IMR-90 (cell line): ENCODE data around the gene ZNF362. TPM values are rescaled to one million over a fixed set of nuclear protein-coding genes. Genes with fewer than 3 reads are reported as not detected.

Experiments
- ATAC-seq: fragments of 200-7000 bp; cut with Tn5 transposase; 2 replicates; pipeline ENCODE4 v1.9.1; 2020; ENCODE audit warnings: low read depth, mild to moderate bottlenecking, moderate library complexity
- BruUV-seq: library from RNA; stranded (reverse); fragments of 400-500 nt; replicated peaks from 2 replicates; lab custom pipeline; 2021; lab: Mats Ljungman, UMichigan
- CTCF ChIA-PET: fragments of 300-600 bp; formaldehyde crosslinking; extraction: SDS; loops from one replicate; lab custom pipeline; 2021; ENCODE audit warnings: antibody characterized with exemption; lab: Yijun Ruan, JAX
- POLR2A ChIA-PET: fragments of 300-600 bp; sonication (Branson Sonifier 250); formaldehyde crosslinking; loops from one replicate; lab custom pipeline; 2022; ENCODE audit warnings: antibody characterized with exemption; ENCODE audit not compliant: unreplicated experiment; lab: Charles Lee
- DNase-seq: peaks from one replicate; pipeline ENCODE4 v3.0.0; 2013
- H2AFZ ChIP-seq: replicated peaks from 2 replicates; pipeline ENCODE3; 2013; ENCODE audit warnings: low read length, mild to moderate bottlenecking; ENCODE audit not compliant: poor library complexity
- H2AK5ac ChIP-seq: 2 replicates; pipeline ENCODE4 v1.6.1; 2013; ENCODE audit warnings: low read depth, low read length, inconsistent platforms
- H2AK9ac ChIP-seq: replicated peaks from 2 replicates; pipeline ENCODE3; 2013; ENCODE audit warnings: mild to moderate bottlenecking, low read depth, low read length, moderate library complexity; ENCODE audit not compliant: poor library complexity
- H2BK120ac ChIP-seq: 2 replicates; pipeline ENCODE4 v1.6.1; 2013; ENCODE audit warnings: low read depth, low read length, inconsistent platforms
- H2BK15ac ChIP-seq: 3 replicates; pipeline ENCODE4 v1.6.1; 2013; ENCODE audit warnings: low read depth, low read length, inconsistent platforms
- H2BK20ac ChIP-seq: 2 replicates; pipeline ENCODE4 v1.6.1; 2013; ENCODE audit warnings: low read depth, mild to moderate bottlenecking, inconsistent platforms, low read length, moderate library complexity
- H2BK5ac ChIP-seq: 2 replicates; pipeline ENCODE4 v1.6.1; 2013; ENCODE audit warnings: mild to moderate bottlenecking, low read depth, low read length, inconsistent platforms; ENCODE audit not compliant: poor library complexity, severe bottlenecking
- H3K14ac ChIP-seq: replicated peaks from 2 replicates; pipeline ENCODE4 v1.6.1; 2013; ENCODE audit warnings: low read depth, low read length, inconsistent platforms
- H3K18ac ChIP-seq: 2 replicates; pipeline ENCODE4 v1.6.1; 2013; ENCODE audit warnings: low read depth, low read length, control low read depth
- H3K23ac ChIP-seq: 2 replicates; pipeline ENCODE4 v1.6.1; 2013; ENCODE audit warnings: low read depth, low read length, inconsistent platforms
- H3K27ac ChIP-seq: 2 replicates; pipeline ENCODE4 v1.5.1; 2013; ENCODE audit warnings: mild to moderate bottlenecking, control low read depth, low read length; ENCODE audit not compliant: insufficient read depth
- H3K27me3 ChIP-seq: 2 replicates; pipeline ENCODE4 v1.6.1; 2013; ENCODE audit warnings: low read length; ENCODE audit not compliant: control insufficient read depth, insufficient read depth
- H3K36me3 ChIP-seq: 2 replicates; pipeline ENCODE4 v1.6.1; 2013; ENCODE audit warnings: low read length, mixed read lengths; ENCODE audit not compliant: control insufficient read depth, insufficient read depth
- H3K4ac ChIP-seq: 2 replicates; pipeline ENCODE4 v1.6.1; 2013; ENCODE audit warnings: low read depth, low read length, inconsistent platforms
- H3K4me1 ChIP-seq: 2 replicates; pipeline ENCODE4 v1.6.1; 2013; ENCODE audit warnings: low read length, mixed read lengths; ENCODE audit not compliant: control insufficient read depth, insufficient read depth
- H3K4me2 ChIP-seq: 2 replicates; pipeline ENCODE4 v1.6.1; 2013; ENCODE audit warnings: low read depth, mild to moderate bottlenecking, control low read depth, low read length, moderate library complexity
- H3K4me3 ChIP-seq: 2 replicates; pipeline ENCODE4 v1.5.1; 2013; ENCODE audit warnings: low read depth, mild to moderate bottlenecking, control low read depth, low read length, moderate library complexity; ENCODE audit not compliant: insufficient read depth
- H3K56ac ChIP-seq: 2 replicates; pipeline ENCODE4 v1.6.1; 2013; ENCODE audit warnings: low read length, inconsistent platforms; ENCODE audit not compliant: insufficient read depth; ENCODE audit errors: extremely low read depth
- H3K79me1 ChIP-seq, 2 experiments: 2 replicates each; pipeline ENCODE4 v1.6.1; 2013; ENCODE audit warnings: low read length in 2 of 2, inconsistent platforms in 1 of 2, low read depth in 1 of 2
- H3K9ac ChIP-seq: 2 replicates; pipeline ENCODE4 v1.6.1; 2013; ENCODE audit warnings: low read depth, low read length, control low read depth
- H3K9me1 ChIP-seq: 2 replicates; pipeline ENCODE4 v1.6.1; 2013; ENCODE audit warnings: low read length, inconsistent platforms; ENCODE audit not compliant: insufficient read depth
- H3K9me3 ChIP-seq: 2 replicates; pipeline ENCODE4 v1.6.1; 2013; ENCODE audit warnings: low read length; ENCODE audit not compliant: control insufficient read depth, insufficient read depth
- H4K20me1 ChIP-seq: 2 replicates; pipeline ENCODE4 v1.6.1; 2013; ENCODE audit warnings: low read length, inconsistent platforms; ENCODE audit not compliant: insufficient read depth
- H4K5ac ChIP-seq: 2 replicates; pipeline ENCODE4 v1.6.1; 2013; ENCODE audit warnings: mild to moderate bottlenecking, low read depth, low read length, control low read depth
- H4K8ac ChIP-seq, 2 experiments: 2 replicates each; pipeline ENCODE4 v1.6.1; 2013; ENCODE audit warnings: low read depth in 2 of 2, low read length in 2 of 2, control low read depth in 1 of 2, inconsistent platforms in 1 of 2
- H4K91ac ChIP-seq: 2 replicates; pipeline ENCODE4 v1.6.1; 2013; ENCODE audit warnings: low read depth, low read length, inconsistent platforms; ENCODE audit not compliant: insufficient read depth
- BHLHE40 ChIP-seq: fragments of 150-350 bp; IDR thresholded peaks from 2 replicates; pipeline ENCODE4 v1.6.1; 2016; ENCODE audit warnings: mild to moderate bottlenecking, low read depth, low read length
- CEBPB ChIP-seq: IDR thresholded peaks from 2 replicates; pipeline ENCODE4 v1.6.1; 2012; ENCODE audit warnings: low read depth, low read length, improper control_type of control experiment
- CHD1 ChIP-seq: IDR thresholded peaks from 2 replicates; pipeline ENCODE4 v1.6.1; 2012; ENCODE audit warnings: low read depth, low read length, improper control_type of control experiment
- FOS ChIP-seq: fragments of 150-350 bp; IDR thresholded peaks from 2 replicates; pipeline ENCODE4 v1.6.1; 2016; ENCODE audit warnings: low read depth, low read length
- MAFK ChIP-seq: IDR thresholded peaks from 2 replicates; pipeline ENCODE4 v1.6.1; 2012; ENCODE audit warnings: low read depth, low read length, improper control_type of control experiment
- MAZ ChIP-seq: IDR thresholded peaks from 2 replicates; pipeline ENCODE4 v1.6.1; 2012; ENCODE audit warnings: low read depth, mild to moderate bottlenecking, low read length, improper control_type of control experiment, moderate library complexity, borderline replicate concordance
- MXI1 ChIP-seq: IDR thresholded peaks from 2 replicates; pipeline ENCODE4 v1.6.1; 2012; ENCODE audit warnings: low read depth, mild to moderate bottlenecking, low read length, moderate library complexity, borderline replicate concordance
- NFE2L2 ChIP-seq: fragments of 150-350 bp; IDR thresholded peaks from 2 replicates; pipeline ENCODE4 v1.6.1; 2016; ENCODE audit warnings: low read depth, mild to moderate bottlenecking, low read length
- POLR2A ChIP-seq: IDR thresholded peaks from 2 replicates; pipeline ENCODE4 v1.6.1; 2012; ENCODE audit warnings: mild to moderate bottlenecking, low read depth, low read length
- RAD21 ChIP-seq: IDR thresholded peaks from 2 replicates; pipeline ENCODE4 v1.6.1; 2012; ENCODE audit warnings: low read length, improper control_type of control experiment
- RCOR1 ChIP-seq: IDR thresholded peaks from 2 replicates; pipeline ENCODE4 v1.6.1; 2012; ENCODE audit warnings: mild to moderate bottlenecking, low read length, improper control_type of control experiment; ENCODE audit not compliant: insufficient replicate concordance
- RFX5 ChIP-seq: IDR thresholded peaks from 2 replicates; pipeline ENCODE4 v1.8.0; 2012; ENCODE audit warnings: low read depth, mild to moderate bottlenecking, low read length, moderate library complexity
- WGBS, 2 experiments: methylation state at CpG; one replicate each; pipeline versions ENCODE4 v1.1.5 to v1.1.7; 2013; ENCODE audit warnings: missing lambda C conversion rate in 2 of 2; ENCODE audit not compliant: insufficient read length in 1 of 2; ENCODE audit errors: extremely low coverage in 2 of 2; 5-methylcytosine and 5-hydroxymethylcytosine counted together
- dilution Hi-C: fragments of 300-500 bp; cut with HindIII; formaldehyde crosslinking; loops from one replicate; pipeline ENCODE4 v1.14.3; 2018; ENCODE audit warnings: low sequenced_read_pairs; ENCODE audit not compliant: unreplicated experiment
- in situ Hi-C: fragments of 300-500 bp; cut with MboI; formaldehyde crosslinking; loops from 3 replicates; pipeline ENCODE4 v1.14.3; 2019; ENCODE audit warnings: low sequenced_read_pairs, inconsistent platforms, mixed read lengths
- intact Hi-C: fragments of 100-400 bp; cut with micrococcal nuclease; formaldehyde crosslinking; loops from 2 replicates; pipeline ENCODE4 v1.10.0; 2022
- polyA plus RNA-seq, 3 experiments: library from polyadenylated mRNA; depleted of rRNA; stranded (reverse); fragments of >200 nt; gene quantifications; 2 replicates each; pipeline ENCODE4 v1.2.3, GENCODE V29; 2012; ENCODE audit warnings: low replicate concordance in 1 of 3
- total RNA-seq: library from RNA; depleted of rRNA; stranded (reverse); fragments of >200 nt; gene quantifications from 2 replicates; pipeline ENCODE4 v1.2.3, GENCODE V29; 2012
- TF ChIP-seq, protein P1 (sequence below): fragments of 150-350 bp; IDR thresholded peaks from 2 replicates; pipeline ENCODE4 v1.6.1; 2016; ENCODE audit warnings: low read depth, mild to moderate bottlenecking, low read length, moderate library complexity, borderline replicate concordance
- TF ChIP-seq, protein P2 (sequence below): fragments of 150-350 bp; IDR thresholded peaks from 2 replicates; pipeline ENCODE4 v1.6.1; 2017; ENCODE audit warnings: mild to moderate bottlenecking, antibody characterized with exemption, low read length, low read depth
- TF ChIP-seq, protein P3 (sequence below): conservative IDR thresholded peaks from 2 replicates; pipeline ENCODE4 v1.5.1; 2012; ENCODE audit warnings: mild to moderate bottlenecking, low read depth, low read length, improper control_type of control experiment

ZNF362 gene
- total and polyA plus RNA-seq, 2 of the 4 experiments (the other 2 are of a cell fraction), result 5.7 to 12.9 TPM

DNA sequence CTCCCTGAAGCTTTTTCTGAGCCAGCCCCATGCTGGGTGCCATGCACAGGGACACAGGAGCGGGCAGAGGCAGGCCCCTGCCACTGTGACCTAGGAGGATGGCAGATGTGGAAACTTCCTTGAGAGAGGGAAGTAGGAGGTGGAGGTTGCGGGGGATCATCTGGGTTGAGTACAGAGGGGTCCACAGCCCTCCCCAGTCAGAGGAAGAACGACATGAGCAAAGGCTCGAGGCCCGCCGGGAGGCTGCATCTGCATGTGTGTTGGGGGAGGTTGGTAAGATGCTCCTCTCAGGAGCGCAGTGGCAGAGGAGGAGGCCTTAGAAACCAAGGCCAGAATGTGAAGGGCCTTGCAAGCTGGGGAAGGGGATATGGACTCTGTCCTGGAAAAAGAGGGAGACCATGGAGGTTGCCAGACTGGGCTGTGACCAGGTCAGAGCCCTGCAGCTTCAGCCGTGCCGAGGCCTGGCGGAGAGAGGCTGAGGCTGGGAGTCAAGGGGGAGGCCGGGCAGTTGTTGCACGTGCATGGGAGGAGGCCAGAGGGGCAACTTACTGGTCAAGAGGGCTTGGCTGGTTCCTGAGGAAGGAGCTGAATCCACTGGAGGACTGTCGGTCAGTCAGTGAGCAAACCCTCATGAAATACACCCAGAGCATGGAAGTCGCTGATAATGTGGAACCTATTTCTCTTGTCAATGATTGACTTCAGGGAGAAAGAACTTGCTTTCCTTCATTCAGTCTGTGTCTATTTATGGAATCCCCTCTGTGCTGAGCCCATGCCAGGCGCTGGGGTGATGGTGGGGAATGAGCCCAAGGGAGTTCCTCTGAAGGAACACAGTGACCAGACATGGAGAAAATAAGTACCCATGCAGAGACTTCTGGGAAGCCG, 32.9 kb downstream of the ZNF362 start:
- H3K9ac ChIP-seq, result no peak overlapping the region
- no peak overlapping the region for H3K14ac ChIP-seq
- no peak overlapping the region for H3K56ac ChIP-seq
- H4K91ac ChIP-seq, result no peak overlapping the region
- no peak overlapping the region for H2BK15ac ChIP-seq
- no peaks in the 10 kb centered on the region for H3K27me3 ChIP-seq
- no peak overlapping the region for H2BK20ac ChIP-seq
- H3K4me1 ChIP-seq, result no peaks in the 10 kb centered on the region
- H4K8ac ChIP-seq, result no peak overlapping the region
- DNase-seq (no peak), ATAC-seq (no peak)
- no peak overlapping the region for H2AK5ac ChIP-seq
- peaks cover 4% of the 10 kb centered on the region; the same call in 1 of the 2 replicates for H4K20me1 ChIP-seq
- H3K18ac ChIP-seq, result no peak overlapping the region
- no peak overlapping the region for H4K5ac ChIP-seq
- no peak overlapping the region for H2AK9ac ChIP-seq
- H2BK120ac ChIP-seq, result no peak overlapping the region
- H3K9me3 ChIP-seq, result no peaks in the 10 kb centered on the region
- H3K4me3 ChIP-seq, result no peak overlapping the region
- no peak overlapping the region for H3K4me2 ChIP-seq
- dilution Hi-C loops, result no loop called here
- peaks cover 7% of the 10 kb centered on the region for H3K9me1 ChIP-seq
- in situ Hi-C loops, result no loop called here
- peaks cover 0 to 18% of the 10 kb centered on the region in 2 experiments; a peak in 3 of 4 replicates for H3K79me1 ChIP-seq
- H3K27ac ChIP-seq, result no peak overlapping the region
- ChIA-PET CTCF (no interaction called here), POLR2A (no interaction called here)
- no TSS peak for BruUV-seq
- H3K36me3 ChIP-seq, result peaks cover 26% of the 10 kb centered on the region
- H3K4ac ChIP-seq, result no peak overlapping the region
- no peak overlapping the region for H2BK5ac ChIP-seq
- intact Hi-C loops, result loop anchor here (10.0 kb wide), 1 partner anchor 184 kb away; no protein-coding TSS in a partner anchor
- WGBS, 2 experiments, result 98% methylated on average over 5 of the region's 16 CpGs; no CpG with 5 or more reads in 1 of the 2 experiments
- no peak overlapping the region for H3K23ac ChIP-seq
- H2AFZ ChIP-seq, result no peak overlapping the region
- TF ChIP-seq RCOR1 (no peak), MAFK (no peak), CEBPB (no peak), RAD21 (no peak), RFX5 (no peak), CHD1 (no peak), FOS (no peak), NFE2L2 (no peak), POLR2A (no peak), BHLHE40 (no peak), MXI1 (no peak), MAZ (no peak)
- TF ChIP-seq, protein P1, sequence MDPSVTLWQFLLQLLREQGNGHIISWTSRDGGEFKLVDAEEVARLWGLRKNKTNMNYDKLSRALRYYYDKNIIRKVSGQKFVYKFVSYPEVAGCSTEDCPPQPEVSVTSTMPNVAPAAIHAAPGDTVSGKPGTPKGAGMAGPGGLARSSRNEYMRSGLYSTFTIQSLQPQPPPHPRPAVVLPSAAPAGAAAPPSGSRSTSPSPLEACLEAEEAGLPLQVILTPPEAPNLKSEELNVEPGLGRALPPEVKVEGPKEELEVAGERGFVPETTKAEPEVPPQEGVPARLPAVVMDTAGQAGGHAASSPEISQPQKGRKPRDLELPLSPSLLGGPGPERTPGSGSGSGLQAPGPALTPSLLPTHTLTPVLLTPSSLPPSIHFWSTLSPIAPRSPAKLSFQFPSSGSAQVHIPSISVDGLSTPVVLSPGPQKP, result no peak
- TF ChIP-seq, protein P2, sequence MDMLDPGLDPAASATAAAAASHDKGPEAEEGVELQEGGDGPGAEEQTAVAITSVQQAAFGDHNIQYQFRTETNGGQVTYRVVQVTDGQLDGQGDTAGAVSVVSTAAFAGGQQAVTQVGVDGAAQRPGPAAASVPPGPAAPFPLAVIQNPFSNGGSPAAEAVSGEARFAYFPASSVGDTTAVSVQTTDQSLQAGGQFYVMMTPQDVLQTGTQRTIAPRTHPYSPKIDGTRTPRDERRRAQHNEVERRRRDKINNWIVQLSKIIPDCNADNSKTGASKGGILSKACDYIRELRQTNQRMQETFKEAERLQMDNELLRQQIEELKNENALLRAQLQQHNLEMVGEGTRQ, result no peak
- TF ChIP-seq, protein P3, sequence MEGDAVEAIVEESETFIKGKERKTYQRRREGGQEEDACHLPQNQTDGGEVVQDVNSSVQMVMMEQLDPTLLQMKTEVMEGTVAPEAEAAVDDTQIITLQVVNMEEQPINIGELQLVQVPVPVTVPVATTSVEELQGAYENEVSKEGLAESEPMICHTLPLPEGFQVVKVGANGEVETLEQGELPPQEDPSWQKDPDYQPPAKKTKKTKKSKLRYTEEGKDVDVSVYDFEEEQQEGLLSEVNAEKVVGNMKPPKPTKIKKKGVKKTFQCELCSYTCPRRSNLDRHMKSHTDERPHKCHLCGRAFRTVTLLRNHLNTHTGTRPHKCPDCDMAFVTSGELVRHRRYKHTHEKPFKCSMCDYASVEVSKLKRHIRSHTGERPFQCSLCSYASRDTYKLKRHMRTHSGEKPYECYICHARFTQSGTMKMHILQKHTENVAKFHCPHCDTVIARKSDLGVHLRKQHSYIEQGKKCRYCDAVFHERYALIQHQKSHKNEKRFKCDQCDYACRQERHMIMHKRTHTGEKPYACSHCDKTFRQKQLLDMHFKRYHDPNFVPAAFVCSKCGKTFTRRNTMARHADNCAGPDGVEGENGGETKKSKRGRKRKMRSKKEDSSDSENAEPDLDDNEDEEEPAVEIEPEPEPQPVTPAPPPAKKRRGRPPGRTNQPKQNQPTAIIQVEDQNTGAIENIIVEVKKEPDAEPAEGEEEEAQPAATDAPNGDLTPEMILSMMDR, result no peak
